H7 (cell line): ENCODE data around the gene AHRR. TPM values are rescaled to one million over a fixed set of nuclear protein-coding genes. Genes with fewer than 3 reads are reported as not detected.

Experiments
- DNase-seq: peaks from one replicate; pipeline ENCODE4 v3.0.0; 2012
- H3K27me3 ChIP-seq: 2 replicates; pipeline ENCODE4 v1.6.0; 2011; ENCODE audit warnings: mild to moderate bottlenecking, low read length; ENCODE audit not compliant: control insufficient read depth, insufficient read depth
- H3K36me3 ChIP-seq: replicated peaks from 2 replicates; pipeline ENCODE4 v1.5.1; 2011; ENCODE audit warnings: low read length; ENCODE audit not compliant: control insufficient read depth, insufficient read depth
- H3K4me3 ChIP-seq: 2 replicates; pipeline ENCODE4 v1.5.1; 2011; ENCODE audit warnings: low read depth, mild to moderate bottlenecking, control low read depth, low read length, moderate library complexity; ENCODE audit not compliant: insufficient read depth
- total RNA-seq: library from RNA; depleted of rRNA; stranded (reverse); fragments of >200 nt; shearing (Covaris generic); gene quantifications from 2 replicates; pipeline ENCODE4 v1.2.3, GENCODE V29; 2014

Gene AHRR
- total RNA-seq, 1 experiment from 2014 or later = 1.4 TPM

- Histone ChIP-seq H3K36me3 (peaks cover 8% of the 10 kb centered on the region; the same call in 1 of the 2 replicates), H3K4me3 (no peak overlapping the region), H3K27me3 (no peaks in the 10 kb centered on the region)
- DNase-seq = peak; percentile 37
These were observed 10.5 kb upstream of the AHRR start for GRCh38 chr5:310941-311434.

GRCh38 chr5:311963-312362, 9.6 kb upstream of the AHRR start:
- Histone ChIP-seq H3K4me3 (no peak overlapping the region), H3K27me3 (no peaks in the 10 kb centered on the region), H3K36me3 (peaks cover 8% of the 10 kb centered on the region; the same call in 1 of the 2 replicates)
- DNase-seq = peak; percentile 17

- no peaks in the 10 kb centered on the region for H3K27me3 ChIP-seq
- H3K4me3 ChIP-seq = no peak overlapping the region
- peak; percentile 31 for DNase-seq
- H3K36me3 ChIP-seq = peaks cover 8% of the 10 kb centered on the region; the same call in 1 of the 2 replicates
These were observed 8.7 kb upstream of the AHRR start for GRCh38 chr5:312845-313244.

GRCh38 chr5:313265-313664, 8.2 kb upstream of the AHRR start:
- Histone ChIP-seq H3K4me3 (no peak overlapping the region), H3K36me3 (peaks cover 8% of the 10 kb centered on the region; the same call in 1 of the 2 replicates), H3K27me3 (0 out of 2 replicates have a peak, but pooled peaks cover under 1% of the 10 kb centered on the region)
- peak; percentile 26 for DNase-seq

- peaks cover 8% of the 10 kb centered on the region; the same call in 1 of the 2 replicates for H3K36me3 ChIP-seq
- H3K4me3 ChIP-seq = no peak overlapping the region
- DNase-seq = peak; percentile 33
- H3K27me3 ChIP-seq = peaks cover 7% of the 10 kb centered on the region
These were observed 7.6 kb upstream of the AHRR start for GRCh38 chr5:313806-314376.

DNA sequence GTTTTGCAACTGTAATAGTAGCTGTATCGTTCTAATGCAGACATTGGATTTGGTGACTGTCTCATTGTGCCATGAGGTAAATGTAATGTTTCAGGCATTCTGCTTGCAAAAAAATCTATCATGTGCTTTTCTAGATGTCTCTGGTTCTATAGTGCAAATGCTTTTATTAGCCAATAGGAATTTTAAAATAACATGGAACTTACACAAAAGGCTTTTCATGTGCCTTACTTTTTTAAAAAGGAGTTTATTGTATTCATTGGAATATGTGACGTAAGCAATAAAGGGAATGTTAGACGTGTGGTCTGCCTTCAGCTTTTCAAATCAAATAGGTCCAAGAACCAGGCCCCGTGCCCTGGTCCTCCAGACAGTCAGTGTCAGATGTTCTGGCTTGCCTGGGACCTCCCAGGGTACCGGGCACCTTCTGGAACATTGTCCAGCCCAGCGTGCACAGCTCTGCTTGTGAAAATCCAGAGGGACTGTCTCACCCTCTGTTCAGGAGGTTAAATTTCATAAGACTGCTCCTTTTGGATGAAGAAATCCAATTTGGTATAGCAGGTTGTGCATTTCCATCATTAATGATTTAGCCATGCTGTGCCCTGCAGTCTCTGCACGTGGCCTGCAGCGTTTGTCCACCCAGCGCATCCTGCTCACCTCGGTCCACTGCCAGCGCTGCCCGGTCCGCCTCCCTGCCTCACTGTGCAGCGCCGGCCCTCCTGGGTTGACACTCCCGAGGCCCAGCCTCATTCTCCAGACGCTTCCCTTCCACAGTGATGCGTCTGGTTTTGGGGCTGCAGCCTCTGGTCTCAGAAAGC, 6.6 kb upstream of the AHRR start:
- Histone ChIP-seq H3K27me3 (peaks cover 16% of the 10 kb centered on the region), H3K36me3 (peaks cover 8% of the 10 kb centered on the region; the same call in 1 of the 2 replicates), H3K4me3 (no peak overlapping the region)
- DNase-seq = peak; percentile 35

DNA sequence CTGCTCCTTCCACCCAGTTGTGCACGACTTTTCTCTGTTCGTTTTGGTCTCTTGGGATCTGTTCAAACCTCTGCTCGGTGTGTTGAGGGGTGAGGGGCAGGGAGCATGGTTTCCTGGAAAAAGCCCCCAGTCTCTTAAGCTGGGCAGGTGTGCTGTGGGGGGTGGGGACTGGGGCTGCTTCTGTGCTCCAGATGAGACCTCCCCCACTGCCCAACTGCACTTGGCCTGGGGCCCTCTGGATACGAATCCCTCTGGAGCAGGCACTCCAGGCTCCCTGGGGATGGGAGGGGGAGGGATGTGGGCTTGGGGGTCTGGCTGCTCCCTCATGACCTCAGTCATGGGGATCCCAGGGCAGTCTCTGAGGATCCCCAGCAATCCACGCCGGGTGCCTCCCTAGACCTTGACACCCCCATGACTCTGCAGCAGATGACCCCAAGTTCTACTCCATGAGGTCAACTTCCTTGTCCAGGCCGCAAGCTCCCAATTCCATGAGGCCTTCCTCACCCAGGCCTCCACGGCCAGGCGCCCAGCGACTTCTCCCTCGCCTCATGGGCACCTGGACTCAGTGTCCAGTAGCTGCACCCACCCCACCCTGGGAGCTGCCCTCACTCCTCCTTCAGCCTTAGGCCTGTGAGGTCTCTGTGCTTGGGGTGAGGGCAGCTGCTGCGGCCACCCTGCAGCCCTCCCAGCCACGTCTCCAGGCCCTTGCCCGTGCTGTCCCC, 5.9 kb upstream of the AHRR start:
- Histone ChIP-seq H3K27me3 (peaks cover 24% of the 10 kb centered on the region), H3K4me3 (no peak overlapping the region), H3K36me3 (peaks cover 8% of the 10 kb centered on the region; the same call in 1 of the 2 replicates)
- DNase-seq = peak; percentile 43

DNA sequence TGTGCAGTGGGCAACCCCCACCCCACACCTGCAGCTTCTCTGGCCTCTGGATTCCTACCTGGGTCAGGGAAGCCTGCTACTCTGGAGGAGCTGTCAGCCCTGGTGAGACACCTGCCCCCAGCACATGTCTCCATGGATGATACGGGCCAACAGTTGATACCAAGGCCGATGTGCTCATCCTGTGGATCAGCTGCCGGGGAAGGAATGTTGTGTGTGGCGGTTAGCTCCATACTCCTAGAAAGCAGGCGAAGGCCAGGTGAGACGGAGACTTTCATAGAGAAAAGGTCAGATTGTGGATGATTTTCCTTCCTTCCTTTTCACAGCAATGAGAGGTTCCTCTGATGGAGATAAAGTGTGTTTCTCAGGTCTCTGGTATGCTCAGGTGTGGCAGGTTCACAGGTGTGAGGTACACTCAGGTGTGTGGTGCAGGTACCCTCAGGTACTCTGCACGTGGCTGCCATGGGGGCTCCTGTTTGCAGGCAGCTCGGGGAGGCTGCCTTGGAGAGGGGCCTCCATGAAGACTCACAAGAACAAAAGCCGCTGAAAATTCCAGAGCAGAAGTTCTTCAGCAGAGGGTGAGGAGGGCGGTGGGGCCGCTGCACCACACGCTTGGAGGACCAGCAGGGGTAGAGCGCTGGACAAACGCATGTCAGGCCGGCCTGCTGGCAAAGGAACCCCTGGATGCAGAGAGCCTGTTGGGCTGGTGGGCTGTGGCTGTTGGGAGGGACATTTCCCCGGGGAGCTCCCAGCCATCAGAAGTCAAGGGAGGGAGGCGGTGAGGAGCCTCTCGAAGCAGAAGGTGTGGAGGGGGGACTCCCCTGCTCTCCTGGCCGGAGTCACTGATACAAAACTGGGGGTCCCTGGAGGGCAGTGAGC, 5.1 kb upstream of the AHRR start:
- peaks cover 32% of the 10 kb centered on the region for H3K27me3 ChIP-seq
- DNase-seq = peak; percentile 32
- no peak overlapping the region for H3K4me3 ChIP-seq
- H3K36me3 ChIP-seq = peaks cover 7% of the 10 kb centered on the region; the same call in 1 of the 2 replicates

DNA sequence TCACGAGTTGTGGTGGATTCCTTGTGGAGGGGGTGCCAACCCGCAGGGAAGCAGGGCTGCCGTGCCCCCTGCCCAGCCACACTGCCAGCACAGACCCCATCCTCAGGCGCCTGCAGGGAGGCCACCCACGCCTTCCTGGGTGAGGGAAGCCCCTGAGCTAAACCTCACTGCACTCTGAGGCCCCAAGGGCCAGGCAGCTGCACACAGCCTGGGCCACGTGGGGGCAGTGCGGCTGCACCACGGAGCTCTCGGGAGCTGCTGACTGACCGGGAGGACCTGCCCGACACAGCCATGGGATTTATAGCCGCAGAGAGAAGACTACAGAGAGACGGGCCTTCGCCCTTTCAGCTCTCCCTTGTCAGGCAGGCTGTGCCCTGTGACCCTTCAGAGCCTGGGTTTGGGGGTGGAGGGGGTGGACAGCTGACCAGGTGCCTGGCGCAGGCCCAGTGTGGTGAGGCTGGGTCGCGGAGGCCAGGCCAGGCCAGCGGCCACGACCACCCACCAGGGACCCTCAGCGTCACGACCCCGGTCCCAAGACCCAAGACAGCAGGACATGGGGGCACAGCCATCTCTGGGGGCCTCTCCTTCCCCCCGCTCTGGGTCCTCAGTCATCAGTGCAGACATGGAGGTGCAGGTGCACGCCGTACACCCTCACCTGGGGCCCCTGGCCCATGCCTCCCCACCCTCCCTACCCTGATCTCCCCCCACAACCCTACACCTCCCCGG, 4.3 kb upstream of the AHRR start:
- no peak overlapping the region for H3K4me3 ChIP-seq
- DNase-seq = peak; percentile 95
- peaks cover 38% of the 10 kb centered on the region for H3K27me3 ChIP-seq
- peaks cover 7% of the 10 kb centered on the region; the same call in 1 of the 2 replicates for H3K36me3 ChIP-seq

DNA sequence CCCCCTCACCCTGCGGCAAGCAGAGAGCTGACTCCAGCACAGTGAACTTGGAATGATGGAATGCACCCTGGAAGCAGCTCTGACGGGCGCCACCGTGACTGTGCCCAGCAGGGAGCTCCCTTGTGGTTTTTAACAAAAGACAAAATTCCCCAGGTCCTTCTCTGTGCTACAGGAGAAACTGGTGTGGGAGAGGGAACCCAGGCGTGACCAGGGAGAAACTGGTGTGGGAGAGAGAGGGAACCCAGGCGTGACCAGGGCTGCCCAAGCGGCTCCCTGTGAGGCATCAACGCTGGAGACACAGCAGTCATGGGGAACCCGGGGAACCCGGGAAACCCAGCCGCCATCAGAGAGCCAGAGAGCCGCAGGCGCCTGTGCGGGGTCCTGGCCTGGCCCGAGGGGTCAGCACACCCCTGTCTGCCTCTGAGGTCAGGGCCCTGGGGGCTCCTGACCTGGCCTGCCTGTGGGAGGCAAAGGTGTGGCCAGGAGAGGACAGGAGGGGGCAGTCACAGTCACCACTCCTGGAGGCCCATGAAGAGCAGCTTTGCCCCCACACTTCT, 3.1 kb upstream of the AHRR start:
- peaks cover 49% of the 10 kb centered on the region for H3K27me3 ChIP-seq
- peak; percentile 64 for DNase-seq
- no peak overlapping the region for H3K4me3 ChIP-seq
- H3K36me3 ChIP-seq = peaks cover 7% of the 10 kb centered on the region; the same call in 1 of the 2 replicates

GRCh38 chr5:318931-319601, 2.4 kb upstream of the AHRR start:
- no peak overlapping the region for H3K4me3 ChIP-seq
- peaks cover 52% of the 10 kb centered on the region for H3K27me3 ChIP-seq
- H3K36me3 ChIP-seq = peaks cover 5% of the 10 kb centered on the region; the same call in 1 of the 2 replicates
- peak; percentile 49 for DNase-seq

- Histone ChIP-seq H3K27me3 (peaks cover 52% of the 10 kb centered on the region), H3K4me3 (peak overlapping the region; percentile 51), H3K36me3 (no peaks in the 10 kb centered on the region)
- peak; percentile 83 for DNase-seq
These were observed 837 bp upstream of the AHRR start for GRCh38 chr5:320524-321229.
